Stimulated activated CD4-positive, alpha-beta T cell treated with anti-CD3 and anti-CD28 coated beads, Interleukin-2, amount 100 ng/mL, for 24 hours (primary cell): Measurements from ENCODE around the gene NRXN3.
A peak's percentile ranks its signal among the peaks of the same experiment; 100 is the strongest.
"Not testable (repeated sequence)": the region's sequence is repeated elsewhere in the genome, so short reads cannot be mapped to it uniquely, and the experiment has no call there.

Experiments
- DNase-seq, 2 donors: peaks; one replicate each; pipeline ENCODE4 v3.0.0-alpha.2; 2020

NRXN3 gene

DNA sequence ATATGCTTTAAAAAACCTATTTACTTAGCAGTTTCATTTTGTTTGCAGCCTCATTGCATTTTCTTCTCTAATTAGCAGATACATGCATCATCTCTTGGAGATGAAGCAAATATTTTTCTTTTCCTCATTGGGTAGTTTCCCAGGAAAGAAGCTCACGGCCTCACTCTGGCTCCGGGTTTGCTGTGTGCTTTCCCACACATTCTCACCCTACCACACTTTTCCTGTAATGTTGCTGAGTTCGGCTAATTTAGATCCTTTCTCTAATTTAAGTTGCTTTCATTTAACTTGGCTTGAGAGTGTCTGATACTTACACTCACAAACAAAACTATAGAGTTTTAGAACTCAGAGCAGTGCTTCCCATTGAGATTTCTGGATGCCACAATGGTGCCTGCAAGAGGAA is 928.2 kb downstream of the NRXN3 start:
- no peak for DNase-seq

DNA sequence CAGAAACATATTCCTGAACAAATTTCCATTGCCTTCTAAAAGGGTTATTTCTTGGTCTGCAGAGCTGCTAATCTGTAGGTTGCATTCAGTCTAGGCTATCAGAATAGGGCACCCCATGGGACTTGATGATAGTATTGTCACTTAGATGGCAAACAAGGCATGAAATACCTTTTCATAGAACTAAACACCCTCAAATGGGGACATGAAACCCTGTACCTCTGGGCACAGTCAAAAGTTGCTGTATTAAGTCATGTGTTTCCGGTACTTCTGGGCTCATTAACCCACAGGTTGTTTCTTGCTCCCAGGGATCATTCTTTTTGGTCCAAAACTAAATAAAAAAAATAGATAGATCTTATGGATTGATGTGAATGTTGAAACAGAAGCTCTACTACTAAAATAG is 930.4 kb downstream of the NRXN3 start:
- DNase-seq, result no peak

DNA sequence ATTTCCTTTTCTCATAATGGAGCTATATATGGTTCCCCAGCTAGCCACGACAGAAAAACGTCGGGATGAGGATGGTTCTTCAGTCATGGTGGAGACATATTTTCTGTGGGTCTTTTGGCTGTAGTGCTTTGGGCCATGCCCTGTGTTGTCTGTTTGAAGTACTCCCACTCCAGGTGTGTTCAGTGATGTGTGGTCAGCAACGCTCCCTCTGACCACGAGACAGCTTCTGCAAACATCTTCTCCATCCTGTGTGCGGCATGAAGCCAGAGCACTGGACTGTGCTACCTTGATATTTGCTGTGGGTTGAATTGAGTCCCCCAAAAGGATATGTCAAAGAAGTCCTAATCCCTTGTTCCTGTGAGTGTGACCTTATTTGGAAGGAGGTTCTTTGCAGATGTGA is 931.2 kb downstream of the NRXN3 start:
- no peak for DNase-seq

GRCh38 chr14:79103764-79104163 is 933.6 kb downstream of the NRXN3 start:
- no peak for DNase-seq

DNA sequence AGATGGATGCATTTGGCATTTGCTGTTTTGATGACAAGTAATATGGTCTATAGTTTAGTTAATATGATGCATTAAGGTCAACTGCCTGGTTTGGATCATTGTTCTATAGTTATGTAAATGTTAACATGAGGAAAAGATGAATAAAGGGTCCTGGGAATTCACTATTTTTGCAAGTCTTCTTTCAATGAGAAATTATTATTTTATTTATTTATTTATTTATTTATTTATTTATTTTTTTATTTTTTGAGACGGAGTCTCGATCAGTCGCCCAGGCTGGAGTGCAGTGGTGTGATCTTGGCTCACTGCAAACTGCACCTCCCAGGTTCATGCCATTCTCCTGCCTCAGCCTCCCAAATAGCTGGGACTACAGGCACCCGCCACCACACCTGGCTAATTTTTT is 940.4 kb downstream of the NRXN3 start:
- DNase-seq, result not testable (repeated sequence)

- no peak for DNase-seq
Measured at GRCh38 chr14:79111987-79112501, 941.9 kb downstream of the NRXN3 start.

GRCh38 chr14:79117561-79117960 is 947.4 kb downstream of the NRXN3 start:
- DNase-seq, result no peak

- DNase-seq, result no peak
Measured at GRCh38 chr14:79118291-79118690, 948.1 kb downstream of the NRXN3 start.

- no peak for DNase-seq
Measured at GRCh38 chr14:79134361-79134760, 964.2 kb downstream of the NRXN3 start.

DNA sequence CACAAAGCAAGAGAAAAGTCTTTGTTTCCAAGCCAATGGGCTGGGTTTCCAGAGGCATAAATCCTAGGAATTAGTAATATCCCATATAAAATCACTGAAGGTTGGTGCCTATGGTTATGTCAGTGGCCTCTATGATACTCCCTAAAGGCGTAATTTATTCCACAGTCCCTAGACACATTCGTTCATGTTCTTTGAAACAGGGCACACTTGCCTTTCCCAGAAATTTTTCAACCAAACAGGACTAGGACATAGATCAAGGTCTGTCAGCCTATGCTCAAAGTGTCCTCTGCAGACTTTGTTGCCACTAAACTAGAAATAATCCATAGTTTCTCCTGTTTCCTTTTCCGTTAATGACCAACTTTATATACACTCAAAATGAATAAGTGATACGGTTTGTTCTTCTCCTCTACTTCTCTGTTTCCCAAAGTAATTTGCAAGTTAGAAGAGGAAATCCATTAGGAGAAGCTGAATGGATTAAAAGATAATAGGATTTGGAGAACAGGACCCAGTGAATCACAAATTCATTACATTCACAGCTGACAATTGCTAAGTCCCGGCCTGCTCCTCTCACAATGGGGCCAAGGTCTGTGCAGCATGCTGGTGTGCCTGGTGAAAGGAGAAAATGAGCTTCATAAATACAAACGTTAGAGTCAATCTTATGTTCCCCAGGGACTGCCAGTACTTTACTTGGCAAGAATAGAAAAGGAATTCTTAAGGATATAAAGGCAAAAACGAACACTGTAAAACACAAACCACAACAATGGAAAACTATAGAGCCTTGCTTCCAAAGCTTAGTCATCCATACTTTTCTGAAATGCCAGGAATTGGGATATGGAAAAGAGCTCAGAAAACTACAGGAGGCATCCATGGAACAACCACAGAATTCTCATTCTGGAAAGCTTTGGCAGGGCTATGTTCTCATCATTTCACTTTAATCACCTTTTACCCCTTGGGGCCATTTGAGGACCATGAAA is 966.2 kb downstream of the NRXN3 start:
- DNase-seq, result no peak

GRCh38 chr14:79137045-79137430 is 966.9 kb downstream of the NRXN3 start:
- DNase-seq, result no peak

- no peak for DNase-seq
Measured at GRCh38 chr14:79137836-79138235, 967.7 kb downstream of the NRXN3 start.

GRCh38 chr14:79144896-79145295 is 974.7 kb downstream of the NRXN3 start:
- DNase-seq, result no peak

DNA sequence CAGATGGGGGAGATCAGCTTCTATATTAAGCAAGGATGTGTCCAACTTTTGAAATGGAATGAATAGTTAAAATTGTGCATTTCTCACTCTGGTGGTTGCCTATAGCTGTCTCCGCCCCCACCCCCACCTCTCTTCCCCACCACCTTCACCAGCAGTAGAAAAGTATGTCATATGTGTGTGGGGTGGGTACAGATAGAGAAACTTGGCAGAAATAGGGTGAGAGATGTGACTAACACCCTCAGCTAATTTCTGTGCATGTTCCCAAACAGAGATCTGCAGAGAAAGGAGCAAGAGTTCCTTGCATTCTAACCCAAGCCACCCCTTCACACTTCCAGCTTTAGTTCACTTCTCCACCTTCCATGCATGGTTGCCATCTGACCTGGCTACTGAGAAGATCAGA is 980.1 kb downstream of the NRXN3 start:
- no peak for DNase-seq

DNA sequence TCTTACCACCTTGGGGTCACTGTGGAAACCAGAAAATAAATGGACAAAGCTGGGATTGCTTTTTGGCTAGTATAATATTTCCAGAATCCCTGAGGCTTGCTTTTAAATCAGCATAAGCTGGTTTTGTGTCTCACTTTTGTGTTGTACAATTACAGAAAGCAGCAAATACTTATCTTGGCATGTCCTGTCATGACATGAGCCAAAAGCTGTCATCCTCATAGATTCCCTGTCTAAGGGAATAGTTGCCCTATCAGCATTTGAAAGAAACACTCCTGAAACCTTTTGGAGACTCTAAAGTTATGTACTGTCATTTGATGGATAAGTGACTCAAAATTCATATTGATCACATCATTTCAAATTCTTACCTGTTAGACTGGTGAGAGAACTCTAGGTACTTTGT is 987.2 kb downstream of the NRXN3 start:
- DNase-seq, result no peak

- peak in 1 of 2 donors; percentile 0 for DNase-seq
Measured at GRCh38 chr14:79161571-79161970, 991.4 kb downstream of the NRXN3 start.

DNA sequence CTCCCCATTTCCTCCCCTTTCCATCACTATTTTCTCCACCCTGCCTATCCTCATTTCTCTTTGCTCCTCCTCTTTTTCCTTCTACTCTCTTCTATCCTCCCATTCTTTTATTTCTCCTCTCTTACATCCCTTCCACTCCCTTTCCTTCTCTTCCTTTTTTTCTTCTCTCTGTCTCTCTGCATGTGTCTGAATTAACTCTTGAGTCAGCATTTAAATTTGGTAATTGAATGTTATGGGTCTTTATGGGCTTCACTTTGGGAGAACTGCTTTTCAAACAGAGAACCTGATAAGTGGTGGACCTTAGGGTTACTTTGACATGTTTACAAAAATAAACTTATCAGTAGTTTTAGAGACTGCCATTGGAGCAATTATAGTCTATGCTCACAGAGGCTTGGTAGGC is 992.7 kb downstream of the NRXN3 start:
- no peak for DNase-seq

- DNase-seq, result no peak
Measured at GRCh38 chr14:79165471-79166090, 995.4 kb downstream of the NRXN3 start.

GRCh38 chr14:79166171-79166570 is 996.0 kb downstream of the NRXN3 start:
- DNase-seq, result no peak

- DNase-seq, result no peak
Measured at GRCh38 chr14:79167957-79168356, 997.8 kb downstream of the NRXN3 start.

DNA sequence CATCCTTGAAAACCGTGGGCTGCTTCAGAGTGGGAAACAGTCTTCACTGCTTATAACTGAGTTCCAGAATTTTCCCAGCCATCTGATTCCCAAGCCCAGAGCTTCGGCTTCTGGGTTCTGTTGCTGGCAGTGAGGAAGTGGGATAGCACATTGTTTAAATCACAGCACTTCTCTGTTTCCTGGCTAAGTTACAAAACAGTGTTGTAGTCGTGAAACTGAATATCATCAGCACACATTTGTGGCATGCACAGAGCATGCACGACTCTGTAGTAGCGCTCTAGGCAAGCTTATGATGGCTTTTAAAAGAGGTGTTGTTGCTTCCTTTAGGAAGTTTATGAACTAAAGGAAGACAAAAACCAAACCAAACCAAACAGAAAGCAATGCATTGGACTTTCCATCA is 1005.5 kb downstream of the NRXN3 start:
- DNase-seq, result no peak

- DNase-seq, result no peak
Measured at GRCh38 chr14:79177106-79177505, 1006.9 kb downstream of the NRXN3 start.

GRCh38 chr14:79178719-79179118 is 1008.5 kb downstream of the NRXN3 start:
- no peak for DNase-seq

GRCh38 chr14:79179985-79180384 is 1009.8 kb downstream of the NRXN3 start:
- DNase-seq, result no peak
